Gastrocnemius medialis (tissue), 4 donors: ENCODE data around the gene OXCT1. TPM values are rescaled to one million over a fixed set of nuclear protein-coding genes. Genes with fewer than 3 reads are reported as not detected.

Experiments used
- ATAC-seq, 2 donors: fragments of 150-250 bp; one replicate each; pipeline ENCODE4 v1.9.1; 2016
- DNase-seq, 2 donors: peaks; one replicate each; pipeline ENCODE4 v3.0.0-alpha.2; 2019
- H3K27ac ChIP-seq, 4 donors: fragments of 200-600 bp; sonication (generic); 1 replicate in 1 of 4; 2 replicates in 3 of 4; pipeline ENCODE4 v1.5.1; 2016 to 2018; ENCODE audit warnings: mild to moderate bottlenecking in 2 of 4, moderate library complexity in 1 of 4
- H3K27me3 ChIP-seq, 3 donors: fragments of 200-600 bp; sonication (generic) in 2 of 3; 1 replicate in 1 of 3; 2 replicates in 2 of 3; pipeline versions ENCODE4 v1.5.1 to v1.6.0; 2016 to 2019; ENCODE audit warnings: mild to moderate bottlenecking in 1 of 3, moderate library complexity in 1 of 3
- H3K36me3 ChIP-seq, 2 donors: fragments of 200-600 bp; sonication (generic) in 1 of 2; one replicate each; pipeline ENCODE4 v1.5.1; 2017 to 2018
- H3K4me1 ChIP-seq, 2 donors: fragments of 200-600 bp; sonication (generic) in 1 of 2; one replicate each; pipeline ENCODE4 v1.5.1; 2016 to 2017; ENCODE audit warnings: mild to moderate bottlenecking in 2 of 2
- H3K4me3 ChIP-seq, 4 donors: fragments of 200-600 bp; sonication (generic) in 3 of 4; 1 replicate in 1 of 4; 2 replicates in 3 of 4; pipeline ENCODE4 v1.5.1; 2016 to 2019; ENCODE audit warnings: mild to moderate bottlenecking in 2 of 4
- H3K9me3 ChIP-seq, 3 donors: fragments of 200-600 bp; sonication (generic) in 2 of 3; 1 replicate in 1 of 3; 2 replicates in 2 of 3; pipeline ENCODE4 v1.5.1; 2016 to 2019
- CTCF ChIP-seq, 5 experiments: fragments of 450-650 bp in 3 of 5; fragments of 200-600 bp in 2 of 5; sonication (generic) in 2 of 5; IDR thresholded peaks in 4 of 5; conservative IDR thresholded peaks in 1 of 5; 1 replicate in 4 of 5; 2 replicates in 1 of 5; pipeline ENCODE4 v1.5.1; 2016 to 2019; ENCODE audit warnings: antibody characterized with exemption in 5 of 5, mild to moderate bottlenecking in 3 of 5, moderate library complexity in 3 of 5
- POLR2A ChIP-seq, 2 donors: fragments of 450-650 bp; IDR thresholded peaks; one replicate each; pipeline ENCODE4 v1.6.1; 2017; ENCODE audit warnings: antibody characterized with exemption in 2 of 2, mild to moderate bottlenecking in 2 of 2, moderate library complexity in 2 of 2
- in situ Hi-C, 4 donors: fragments of 200-750 bp; cut with MboI; loops; one replicate each; pipeline versions ENCODE4 v1.15.0 to v1.8.0; 2017; ENCODE audit warnings: low sequenced_read_pairs in 4 of 4
- intact Hi-C: fragments of 100-400 bp; cut with DNase I; formaldehyde crosslinking; loops from one replicate; pipeline ENCODE4 v1.15.1; 2023; ENCODE audit warnings: low total_unique reads
- total RNA-seq, 4 donors: library from RNA; depleted of rRNA; stranded (reverse); fragments of >200 nt; gene quantifications; one replicate each; pipeline versions ENCODE4 v1.1.0 to v1.2.3, GENCODE V29; 2016

OXCT1 gene
- total RNA-seq, 4 donors from 2014 or later: 9.4 to 45.4 (median 20.5) TPM

GRCh38 chr5:41844502-41844901 lies 25.7 kb downstream of the OXCT1 start:
- Histone ChIP-seq H3K9me3 (no peaks in the 10 kb centered on the region), H3K4me1 (no peaks in the 10 kb centered on the region), H3K4me3 (no peak overlapping the region), H3K36me3 (peaks cover 0 to 12% of the 10 kb centered on the region in 2 donors), H3K27ac (no peak overlapping the region), H3K27me3 (no peaks in the 10 kb centered on the region)
- in situ Hi-C loops: loop anchor here in 3 of 4 donors (10.0 to 25.0 kb wide), 2 partner anchors 570 to 932 kb away; partner anchors contain the start of gene C7 (in 3 of the 3)
- TF ChIP-seq CTCF (IDR thresholded peaks at IDR 0.05 in 4 of 5, conservative IDR thresholded peaks at IDR 0.05 in 1 of 5) (no peak), POLR2A (IDR thresholded peaks at IDR 0.05) (no peak)
- intact Hi-C loops: loop anchor here (1.0 to 2.0 kb wide), 2 partner anchors 88 to 574 kb away; no protein-coding TSS in a partner anchor
- ATAC-seq (no peak), DNase-seq (no peak)

- ATAC-seq (peak in 1 of 2 donors; percentile 60), DNase-seq (no peak)
- no peak overlapping the region for H3K4me3 ChIP-seq
- H3K27ac ChIP-seq: no peak overlapping the region
- TF ChIP-seq CTCF (IDR thresholded peaks at IDR 0.05 in 4 of 5, conservative IDR thresholded peaks at IDR 0.05 in 1 of 5): peak; percentile 47 to 80 (median 68)
- no peak for TF ChIP-seq POLR2A (IDR thresholded peaks at IDR 0.05)
- no peaks in the 10 kb centered on the region for H3K9me3 ChIP-seq
- in situ Hi-C loops (loop anchor here in 3 of 4 donors (10.0 to 25.0 kb wide), 2 partner anchors 569 to 931 kb away; partner anchors contain the start of gene C7 (in 3 of the 3)), intact Hi-C loops (loop anchor here (1.0 to 2.0 kb wide), 3 partner anchors 87 to 939 kb away; no protein-coding TSS in a partner anchor)
- H3K36me3 ChIP-seq: peaks cover 0 to 5% of the 10 kb centered on the region in 2 donors
- H3K4me1 ChIP-seq: no peaks in the 10 kb centered on the region
- H3K27me3 ChIP-seq: no peaks in the 10 kb centered on the region
These were observed 26.5 kb downstream of the OXCT1 start for GRCh38 chr5:41843456-41844370.

- H3K4me1 ChIP-seq: no peaks in the 10 kb centered on the region
- intact Hi-C loops: loop anchor here (2.0 kb wide), 1 partner anchor 938 kb away; no protein-coding TSS in a partner anchor
These were observed 27.4 kb downstream of the OXCT1 start for GRCh38 chr5:41842777-41843176.

GRCh38 chr5:41841325-41841724 lies 28.9 kb downstream of the OXCT1 start:
- TF ChIP-seq POLR2A (IDR thresholded peaks at IDR 0.05) (no peak), CTCF (IDR thresholded peaks at IDR 0.05 in 4 of 5, conservative IDR thresholded peaks at IDR 0.05 in 1 of 5) (no peak)
- peaks cover 0 to 5% of the 10 kb centered on the region in 2 donors for H3K36me3 ChIP-seq
- in situ Hi-C loops (loop anchor here in 3 of 4 donors (10.0 to 25.0 kb wide), 2 partner anchors 567 to 929 kb away; partner anchors contain the start of gene C7 (in 3 of the 3)), intact Hi-C loops (no loop called here)
- H3K4me3 ChIP-seq: no peak overlapping the region
- no peak overlapping the region for H3K27ac ChIP-seq
- H3K27me3 ChIP-seq: no peaks in the 10 kb centered on the region
- no peaks in the 10 kb centered on the region for H3K9me3 ChIP-seq
- ATAC-seq (no peak), DNase-seq (no peak)
- H3K4me1 ChIP-seq: no peaks in the 10 kb centered on the region

More at GRCh38 chr5:41842777-41843176, 27.4 kb downstream of the OXCT1 start:
- H3K27ac ChIP-seq: no peak overlapping the region
- in situ Hi-C loops: loop anchor here in 3 of 4 donors (10.0 to 25.0 kb wide), 2 partner anchors 568 to 930 kb away; partner anchors contain the start of gene C7 (in 3 of the 3)
- TF ChIP-seq POLR2A (IDR thresholded peaks at IDR 0.05) (no peak), CTCF (IDR thresholded peaks at IDR 0.05 in 4 of 5, conservative IDR thresholded peaks at IDR 0.05 in 1 of 5) (no peak)
- ATAC-seq: no peak
- H3K36me3 ChIP-seq: peaks cover 0 to 5% of the 10 kb centered on the region in 2 donors
- DNase-seq: no peak
- no peaks in the 10 kb centered on the region for H3K9me3 ChIP-seq
- no peaks in the 10 kb centered on the region for H3K27me3 ChIP-seq
- no peak overlapping the region for H3K4me3 ChIP-seq
